ENCODE measurements around the gene CD109.
"Not testable (repeated sequence)": the region's sequence is repeated elsewhere in the genome, so short reads cannot be mapped to it uniquely, and the experiment has no call there.

CD109 gene

GRCh38 chr6:73695619-73696421 is at the start of gene CD109:
CD109 (plus strand) TSS chr6:73696203; CDS start chr6:73696216, 13 bp downstream.
- no peak for DNase-seq

GRCh38 chr6:73648166-73648565 is 47.8 kb upstream of the CD109 start:
- no peak for DNase-seq

GRCh38 chr6:73649783-73650182 is 46.2 kb upstream of the CD109 start:
- DNase-seq, result no peak

- peak; percentile 20 for DNase-seq
Observed at GRCh38 chr6:73652637-73653570, 43.1 kb upstream of the CD109 start.

- DNase-seq, result peak; percentile 57
Observed at GRCh38 chr6:73653571-73654424, 42.2 kb upstream of the CD109 start, which contains the start of gene SLC17A5. SLC17A5 (minus strand) TSS chr6:73653992; CDS start chr6:73653886, 106 bp downstream.

- DNase-seq, result no peak
Observed at GRCh38 chr6:73655341-73655917, 40.6 kb upstream of the CD109 start.

GRCh38 chr6:73656531-73657145 is 39.4 kb upstream of the CD109 start:
- no peak for DNase-seq

GRCh38 chr6:73657201-73657600 is 38.8 kb upstream of the CD109 start:
- DNase-seq, result no peak

- DNase-seq, result no peak
Observed at GRCh38 chr6:73664701-73665100, 31.3 kb upstream of the CD109 start.

GRCh38 chr6:73665686-73666319 is 30.2 kb upstream of the CD109 start:
- no peak for DNase-seq

GRCh38 chr6:73666393-73666792 is 29.6 kb upstream of the CD109 start:
- no peak for DNase-seq

GRCh38 chr6:73667798-73668197 is 28.2 kb upstream of the CD109 start:
- no peak for DNase-seq

GRCh38 chr6:73669005-73669404 is 27.0 kb upstream of the CD109 start:
- no peak for DNase-seq

- no peak for DNase-seq
Observed at GRCh38 chr6:73671911-73672685, 23.9 kb upstream of the CD109 start.

GRCh38 chr6:73675466-73676098 is 20.4 kb upstream of the CD109 start:
- no peak for DNase-seq

- no peak for DNase-seq
Observed at GRCh38 chr6:73679009-73679408, 17.0 kb upstream of the CD109 start.

GRCh38 chr6:73679846-73680245 is 16.2 kb upstream of the CD109 start:
- DNase-seq, result not testable (repeated sequence)

- DNase-seq, result no peak
Observed at GRCh38 chr6:73680289-73680918, 15.6 kb upstream of the CD109 start.

- not testable (repeated sequence) for DNase-seq
Observed at GRCh38 chr6:73683574-73683973, 12.4 kb upstream of the CD109 start.

GRCh38 chr6:73688351-73688750 is 7.7 kb upstream of the CD109 start:
- no peak for DNase-seq

Measured in NCI-H1048 (cell line).